ENCODE measurements around the gene RCAN1. TPM values are rescaled to one million over a fixed set of nuclear protein-coding genes. Genes with fewer than 3 reads are reported as not detected.

The RCAN1 gene
- total RNA-seq, 3 donors from 2014 or later (not counting 1 experiment from before 2014, with no cell fraction given): 6.7 to 8.9 (median 8.2) TPM

DNA sequence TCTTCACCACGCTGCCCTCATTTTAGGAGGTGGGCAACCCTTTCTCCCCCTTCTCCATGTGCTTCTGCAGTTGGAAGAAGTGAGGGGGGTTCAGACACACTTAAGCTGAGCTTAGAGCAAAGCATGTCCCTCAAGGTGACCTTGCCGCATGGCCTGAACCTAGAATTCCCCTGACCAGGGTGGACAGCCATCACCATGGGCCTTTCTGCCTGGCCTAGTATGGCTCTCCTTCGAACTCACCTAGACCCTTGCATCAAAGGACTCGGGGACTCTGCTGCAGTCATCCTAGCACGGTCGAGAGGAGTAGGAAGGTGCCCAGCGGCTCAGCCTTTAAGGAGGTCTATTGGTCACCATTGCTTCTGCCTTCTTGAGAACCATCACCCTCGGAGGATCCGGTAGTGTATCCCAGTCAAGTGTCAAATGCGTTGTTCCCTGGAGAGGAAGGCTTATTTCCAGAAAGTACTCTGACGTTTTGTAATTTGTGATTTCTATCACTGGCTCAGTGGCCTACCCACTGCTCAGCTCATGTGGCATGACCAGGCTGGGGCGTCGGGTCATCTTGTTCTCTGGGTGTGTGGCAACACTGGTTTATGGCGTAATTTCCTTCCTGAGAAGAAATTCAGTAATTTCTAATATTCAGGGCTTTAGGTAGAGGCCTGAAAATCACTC, 103.0 kb downstream of the RCAN1 start, which contains the start of gene KCNE1:
Gene KCNE1, minus strand, starts transcription at position 424 of the 669 bp plus-strand sequence. CDS start 62,576 bp downstream, outside the sequence.
- TF ChIP-seq, protein P1, sequence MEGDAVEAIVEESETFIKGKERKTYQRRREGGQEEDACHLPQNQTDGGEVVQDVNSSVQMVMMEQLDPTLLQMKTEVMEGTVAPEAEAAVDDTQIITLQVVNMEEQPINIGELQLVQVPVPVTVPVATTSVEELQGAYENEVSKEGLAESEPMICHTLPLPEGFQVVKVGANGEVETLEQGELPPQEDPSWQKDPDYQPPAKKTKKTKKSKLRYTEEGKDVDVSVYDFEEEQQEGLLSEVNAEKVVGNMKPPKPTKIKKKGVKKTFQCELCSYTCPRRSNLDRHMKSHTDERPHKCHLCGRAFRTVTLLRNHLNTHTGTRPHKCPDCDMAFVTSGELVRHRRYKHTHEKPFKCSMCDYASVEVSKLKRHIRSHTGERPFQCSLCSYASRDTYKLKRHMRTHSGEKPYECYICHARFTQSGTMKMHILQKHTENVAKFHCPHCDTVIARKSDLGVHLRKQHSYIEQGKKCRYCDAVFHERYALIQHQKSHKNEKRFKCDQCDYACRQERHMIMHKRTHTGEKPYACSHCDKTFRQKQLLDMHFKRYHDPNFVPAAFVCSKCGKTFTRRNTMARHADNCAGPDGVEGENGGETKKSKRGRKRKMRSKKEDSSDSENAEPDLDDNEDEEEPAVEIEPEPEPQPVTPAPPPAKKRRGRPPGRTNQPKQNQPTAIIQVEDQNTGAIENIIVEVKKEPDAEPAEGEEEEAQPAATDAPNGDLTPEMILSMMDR (IDR thresholded peaks at IDR 0.05): no peak
- Histone ChIP-seq H3K27ac (ENCODE audit: low read length) (peak within 1 kb of the TSS; percentile 34), H3K4me3 (ENCODE audit: low read length) (no peak within 1 kb of the TSS), H3K36me3 (ENCODE audit: control insufficient read depth, insufficient read depth, low read length) (no peaks in the 10 kb centered on the region), H3K4me1 (ENCODE audit: control insufficient read depth, insufficient read depth, low read length) (peaks cover 18% of the 10 kb centered on the region), H3K27me3 (ENCODE audit: control insufficient read depth, insufficient read depth, low read length) (peaks cover 4% of the 10 kb centered on the region), H3K9me3 (ENCODE audit: control insufficient read depth, insufficient read depth, low read length) (no peaks in the 10 kb centered on the region)
- Mint-ChIP-seq H3K9me3 (no peaks in the 10 kb centered on the region), H3K4me3 (no peak within 1 kb of the TSS), H3K4me1 (no peaks in the 10 kb centered on the region), H3K27me3 (ENCODE audit: low read depth in 2 of 2) (peaks cover 8 to 13% of the 10 kb centered on the region in 2 donors), H3K36me3 (no peaks in the 10 kb centered on the region), H3K27ac (no peak within 1 kb of the TSS)
- WGBS (ENCODE audit: insufficient coverage): 80% methylated on average over 14 of the region's 14 CpGs
- peak in 1 of 3 donors; percentile 76 for ATAC-seq
- no peak for DNase-seq
- intact Hi-C loops (cut with micrococcal nuclease): no loop called here

DNA sequence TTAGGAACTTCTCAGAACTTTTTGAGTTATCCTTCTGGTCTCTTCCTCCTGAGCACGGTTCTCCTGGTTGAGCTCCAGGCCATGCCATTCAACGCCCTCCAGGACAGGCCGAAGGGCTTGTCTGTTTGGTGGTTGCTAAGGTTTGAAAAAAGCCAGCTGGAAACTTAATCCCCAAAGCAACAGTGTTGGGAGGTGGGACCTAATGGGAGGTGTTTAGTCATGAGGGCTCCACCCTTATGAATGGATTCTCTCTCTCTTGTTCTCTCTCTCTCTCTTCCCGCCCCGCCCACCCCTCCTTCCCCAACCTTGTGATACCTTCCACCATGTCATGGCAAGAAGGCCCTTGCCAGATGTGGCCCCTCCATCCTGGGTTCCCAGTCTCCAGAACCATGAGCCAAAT, 103.7 kb downstream of the RCAN1 start:
- TF ChIP-seq, protein P1 (IDR thresholded peaks at IDR 0.05): no peak
- H3K4me1 Mint-ChIP-seq: no peaks in the 10 kb centered on the region
- no peak overlapping the region for H3K4me3 Mint-ChIP-seq
- H3K27ac Mint-ChIP-seq: no peak overlapping the region
- H3K36me3 Mint-ChIP-seq: no peaks in the 10 kb centered on the region
- Histone ChIP-seq H3K27ac (ENCODE audit: low read length) (no peak overlapping the region), H3K9me3 (ENCODE audit: control insufficient read depth, insufficient read depth, low read length) (no peaks in the 10 kb centered on the region), H3K4me3 (ENCODE audit: low read length) (no peak overlapping the region), H3K36me3 (ENCODE audit: control insufficient read depth, insufficient read depth, low read length) (no peaks in the 10 kb centered on the region), H3K27me3 (ENCODE audit: control insufficient read depth, insufficient read depth, low read length) (peaks cover 4% of the 10 kb centered on the region), H3K4me1 (ENCODE audit: control insufficient read depth, insufficient read depth, low read length) (peaks cover 18% of the 10 kb centered on the region)
- no peaks in the 10 kb centered on the region for H3K9me3 Mint-ChIP-seq
- DNase-seq (no peak), ATAC-seq (no peak)
- peaks cover 15 to 21% of the 10 kb centered on the region in 2 donors for H3K27me3 Mint-ChIP-seq (ENCODE audit: low read depth in 2 of 2)
- 100% methylated on average over 3 of the region's 5 CpGs for WGBS (ENCODE audit: insufficient coverage)
- intact Hi-C loops (cut with micrococcal nuclease): no loop called here

DNA sequence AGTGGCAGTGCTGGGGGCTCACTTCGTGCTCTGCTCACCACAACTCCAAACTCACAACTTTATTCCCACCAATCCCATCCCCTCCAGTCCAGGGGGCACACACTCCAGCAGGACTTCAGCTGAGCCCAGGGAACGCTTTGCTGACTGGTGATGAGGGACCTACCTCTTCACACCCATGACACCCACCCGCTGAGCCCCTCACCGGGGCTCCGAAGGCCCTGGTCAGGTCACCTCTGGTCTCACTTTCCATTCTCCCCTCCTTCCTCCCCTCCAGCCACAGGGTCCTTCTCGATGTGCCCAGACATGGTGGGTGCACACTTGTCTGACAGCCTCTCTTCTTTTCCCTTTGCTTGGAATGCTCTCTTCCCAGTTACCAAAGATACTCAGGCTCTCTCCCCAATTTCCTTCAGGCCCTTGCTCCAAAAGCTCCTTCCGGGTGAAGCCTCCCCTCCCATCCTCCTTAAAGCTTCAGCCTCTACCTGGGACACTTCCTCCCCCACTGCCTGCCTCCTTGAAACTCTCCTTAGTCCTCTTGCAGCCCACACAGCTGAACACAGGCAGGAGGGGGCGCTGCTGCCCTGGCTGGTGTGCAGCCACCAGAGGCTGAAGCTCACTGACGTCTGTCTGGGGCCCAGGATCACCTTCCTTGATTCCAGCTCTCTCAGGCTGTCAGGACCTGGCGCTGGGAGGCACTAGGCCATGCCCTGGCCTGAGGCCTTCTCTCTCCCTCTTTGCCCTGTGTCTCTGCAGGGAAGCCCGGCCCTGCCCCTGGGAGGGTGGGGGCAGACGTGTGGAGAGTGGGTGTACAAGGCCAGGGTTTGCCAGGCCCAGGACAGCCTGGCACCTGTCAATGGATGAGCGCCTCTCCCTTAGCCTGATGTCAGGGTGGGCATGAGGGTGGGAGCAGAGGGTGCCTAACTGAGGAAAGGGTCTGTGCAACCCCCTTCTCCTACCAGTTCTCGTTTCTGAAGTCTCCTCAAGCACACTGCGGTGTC, 104.5 kb downstream of the RCAN1 start:
- no peaks in the 10 kb centered on the region for H3K36me3 ChIP-seq (ENCODE audit: control insufficient read depth, insufficient read depth, low read length)
- TF ChIP-seq, protein P1 (IDR thresholded peaks at IDR 0.05): peak; percentile 18
- H3K27ac ChIP-seq (ENCODE audit: low read length): no peak overlapping the region
- Mint-ChIP-seq H3K27ac (no peak overlapping the region), H3K4me3 (no peak overlapping the region), H3K36me3 (no peaks in the 10 kb centered on the region), H3K4me1 (no peaks in the 10 kb centered on the region), H3K27me3 (ENCODE audit: low read depth in 2 of 2) (peaks cover 15 to 22% of the 10 kb centered on the region in 2 donors), H3K9me3 (no peaks in the 10 kb centered on the region)
- no peak overlapping the region for H3K4me3 ChIP-seq (ENCODE audit: low read length)
- peaks cover 4% of the 10 kb centered on the region for H3K27me3 ChIP-seq (ENCODE audit: control insufficient read depth, insufficient read depth, low read length)
- DNase-seq (peak in 1 of 2 donors; percentile 41), ATAC-seq (peak; percentile 53 to 69 (median 65))
- H3K4me1 ChIP-seq (ENCODE audit: control insufficient read depth, insufficient read depth, low read length): peaks cover 18% of the 10 kb centered on the region
- no peaks in the 10 kb centered on the region for H3K9me3 ChIP-seq (ENCODE audit: control insufficient read depth, insufficient read depth, low read length)
- intact Hi-C loops (cut with micrococcal nuclease): no loop called here
- 79% methylated on average over 15 of the region's 15 CpGs for WGBS (ENCODE audit: insufficient coverage)
